ENCODE results near the gene CCDC149. TPM values are rescaled to one million over a fixed set of nuclear protein-coding genes. Genes with fewer than 3 reads are reported as not detected.

The CCDC149 gene
- total and polyA plus RNA-seq, 2 experiments from 2014 or later: 12.3 to 13.3 TPM

DNA sequence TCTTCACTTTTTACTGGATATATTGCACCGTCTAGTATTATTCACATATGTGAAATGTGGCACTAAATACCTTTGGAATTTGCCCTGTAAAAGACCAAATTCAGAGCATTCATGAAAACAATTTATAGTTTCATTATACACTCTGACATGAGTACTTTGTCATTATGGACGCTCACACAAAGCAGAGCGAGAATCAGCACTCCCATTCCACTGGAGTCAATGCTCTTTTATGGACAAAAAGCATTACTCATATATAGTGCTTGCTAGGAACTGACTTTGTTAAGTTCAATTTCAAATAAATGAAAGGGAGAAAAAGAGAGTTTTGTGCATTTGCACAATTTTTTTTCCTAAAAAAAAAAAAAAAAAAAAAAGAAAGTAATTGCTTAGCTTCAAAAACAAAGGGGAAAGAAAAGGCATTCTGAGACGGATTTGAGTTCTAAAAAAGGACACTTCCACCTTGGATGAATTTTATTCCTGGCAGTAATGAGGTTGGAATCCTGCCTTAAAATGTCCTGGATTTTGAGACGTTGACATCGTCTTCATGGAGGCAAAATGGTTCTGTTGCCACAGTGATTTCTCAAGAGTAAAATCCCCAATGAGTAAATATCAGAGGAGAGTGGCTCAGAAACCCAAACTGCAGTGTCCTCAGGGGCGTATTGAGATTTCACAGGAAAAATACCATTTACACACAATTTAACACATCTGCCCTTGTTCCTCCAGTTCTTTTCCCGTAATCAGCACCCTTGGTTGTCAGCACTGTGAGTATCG, 34.8 kb downstream of the CCDC149 start:
- Histone ChIP-seq H2AFZ (no peak overlapping the region), H4K20me1 (ENCODE audit: insufficient read depth, poor library complexity, severe bottlenecking) (no peaks in the 10 kb centered on the region), H3K27me3 (no peaks in the 10 kb centered on the region), H3K36me3 (replicated peaks; ENCODE audit: insufficient read depth, low read depth) (no peaks in the 10 kb centered on the region), H3K4me2 (no peak overlapping the region), H3K9me2 (replicated peaks; ENCODE audit: insufficient read depth) (no peaks in the 10 kb centered on the region), H3K4me1 (ENCODE audit: insufficient read depth) (no peaks in the 10 kb centered on the region), H3K4me3 (no peak overlapping the region), H3K9me3 (ENCODE audit: low read depth) (no peaks in the 10 kb centered on the region), H3K79me2 (no peaks in the 10 kb centered on the region), H3K27ac (no peak overlapping the region)
- DNase-seq (ENCODE audit: low spot score): no peak
- TF ChIP-seq EZH2phosphoT487 (IDR thresholded peaks at IDR 0.05; ENCODE audit: low read depth, severe bottlenecking, unreplicated experiment): no peak
- TF ChIP-seq EZH2 (IDR thresholded peaks at IDR 0.05; ENCODE audit: borderline replicate concordance): no peak
- WGBS (ENCODE audit: low lambda C conversion rate, missing lambda C conversion rate): 90% methylated on average over 9 of the region's 9 CpGs

GRCh38 chr4:24876431-24876830, 36.4 kb downstream of the CCDC149 start:
- DNase-seq (ENCODE audit: low spot score): no peak
- H3K4me2 ChIP-seq: no peak overlapping the region
- TF ChIP-seq EZH2 (IDR thresholded peaks at IDR 0.05; ENCODE audit: borderline replicate concordance) (no peak), EZH2phosphoT487 (IDR thresholded peaks at IDR 0.05; ENCODE audit: low read depth, severe bottlenecking, unreplicated experiment) (no peak)
- TF ChIP-seq, protein P1, sequence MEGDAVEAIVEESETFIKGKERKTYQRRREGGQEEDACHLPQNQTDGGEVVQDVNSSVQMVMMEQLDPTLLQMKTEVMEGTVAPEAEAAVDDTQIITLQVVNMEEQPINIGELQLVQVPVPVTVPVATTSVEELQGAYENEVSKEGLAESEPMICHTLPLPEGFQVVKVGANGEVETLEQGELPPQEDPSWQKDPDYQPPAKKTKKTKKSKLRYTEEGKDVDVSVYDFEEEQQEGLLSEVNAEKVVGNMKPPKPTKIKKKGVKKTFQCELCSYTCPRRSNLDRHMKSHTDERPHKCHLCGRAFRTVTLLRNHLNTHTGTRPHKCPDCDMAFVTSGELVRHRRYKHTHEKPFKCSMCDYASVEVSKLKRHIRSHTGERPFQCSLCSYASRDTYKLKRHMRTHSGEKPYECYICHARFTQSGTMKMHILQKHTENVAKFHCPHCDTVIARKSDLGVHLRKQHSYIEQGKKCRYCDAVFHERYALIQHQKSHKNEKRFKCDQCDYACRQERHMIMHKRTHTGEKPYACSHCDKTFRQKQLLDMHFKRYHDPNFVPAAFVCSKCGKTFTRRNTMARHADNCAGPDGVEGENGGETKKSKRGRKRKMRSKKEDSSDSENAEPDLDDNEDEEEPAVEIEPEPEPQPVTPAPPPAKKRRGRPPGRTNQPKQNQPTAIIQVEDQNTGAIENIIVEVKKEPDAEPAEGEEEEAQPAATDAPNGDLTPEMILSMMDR (IDR thresholded peaks at IDR 0.05; ENCODE audit: poor library complexity): no peak
- WGBS (ENCODE audit: low lambda C conversion rate, missing lambda C conversion rate): 78% methylated on average over 6 of the region's 6 CpGs
- H2AFZ ChIP-seq: no peak overlapping the region
- H3K9me2 ChIP-seq (replicated peaks; ENCODE audit: insufficient read depth): no peaks in the 10 kb centered on the region
- no peaks in the 10 kb centered on the region for H3K9me3 ChIP-seq (ENCODE audit: low read depth)
- no peaks in the 10 kb centered on the region for H3K36me3 ChIP-seq (replicated peaks; ENCODE audit: insufficient read depth, low read depth)
- no peaks in the 10 kb centered on the region for H3K27me3 ChIP-seq
- H3K4me1 ChIP-seq (ENCODE audit: insufficient read depth): no peaks in the 10 kb centered on the region
- no peak overlapping the region for H3K4me3 ChIP-seq
- H3K79me2 ChIP-seq: no peaks in the 10 kb centered on the region
- H3K27ac ChIP-seq: no peak overlapping the region
- H4K20me1 ChIP-seq (ENCODE audit: insufficient read depth, poor library complexity, severe bottlenecking): no peaks in the 10 kb centered on the region

GRCh38 chr4:24872720-24873119, 40.1 kb downstream of the CCDC149 start:
- H3K36me3 ChIP-seq (replicated peaks; ENCODE audit: insufficient read depth, low read depth): no peaks in the 10 kb centered on the region
- no peak for TF ChIP-seq EZH2phosphoT487 (IDR thresholded peaks at IDR 0.05; ENCODE audit: low read depth, severe bottlenecking, unreplicated experiment)
- TF ChIP-seq, protein P1 (IDR thresholded peaks at IDR 0.05; ENCODE audit: poor library complexity): no peak
- no peak for TF ChIP-seq EZH2 (IDR thresholded peaks at IDR 0.05; ENCODE audit: borderline replicate concordance)
- no peaks in the 10 kb centered on the region for H3K4me1 ChIP-seq (ENCODE audit: insufficient read depth)
- H3K9me2 ChIP-seq (replicated peaks; ENCODE audit: insufficient read depth): no peaks in the 10 kb centered on the region
- no peak for DNase-seq (ENCODE audit: low spot score)
- H3K79me2 ChIP-seq: no peaks in the 10 kb centered on the region
- no peak overlapping the region for H3K4me3 ChIP-seq
- no peaks in the 10 kb centered on the region for H4K20me1 ChIP-seq (ENCODE audit: insufficient read depth, poor library complexity, severe bottlenecking)
- 86% methylated on average over 2 of the region's 2 CpGs for WGBS (ENCODE audit: low lambda C conversion rate, missing lambda C conversion rate)
- H3K27ac ChIP-seq: no peak overlapping the region
- no peaks in the 10 kb centered on the region for H3K27me3 ChIP-seq
- H3K4me2 ChIP-seq: no peak overlapping the region
- H3K9me3 ChIP-seq (ENCODE audit: low read depth): no peaks in the 10 kb centered on the region
- H2AFZ ChIP-seq: no peak overlapping the region

DNA sequence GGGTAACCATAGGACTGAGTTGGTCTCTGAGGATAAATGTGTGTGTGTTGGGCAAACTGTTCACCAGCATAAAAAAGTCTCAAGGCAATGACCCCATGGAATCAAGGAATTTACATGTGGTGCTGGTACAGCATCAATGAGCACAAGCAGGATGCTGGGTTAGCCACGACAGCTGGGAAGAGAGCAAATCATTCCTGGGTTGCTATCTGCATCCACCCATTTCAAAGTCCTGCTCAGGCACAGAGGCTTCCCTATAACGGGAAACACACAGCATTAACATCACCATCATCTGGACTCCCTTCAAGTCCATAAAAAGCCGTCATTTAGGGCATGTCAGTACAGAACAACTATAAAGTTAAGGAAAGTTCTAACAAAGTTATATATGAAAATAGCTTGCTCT, 41.6 kb downstream of the CCDC149 start:
- no peak overlapping the region for H3K27ac ChIP-seq
- H3K9me3 ChIP-seq (ENCODE audit: low read depth): no peaks in the 10 kb centered on the region
- H3K4me2 ChIP-seq: no peak overlapping the region
- no peaks in the 10 kb centered on the region for H3K36me3 ChIP-seq (replicated peaks; ENCODE audit: insufficient read depth, low read depth)
- H2AFZ ChIP-seq: no peak overlapping the region
- DNase-seq (ENCODE audit: low spot score): no peak
- no peak overlapping the region for H3K4me3 ChIP-seq
- no peaks in the 10 kb centered on the region for H3K27me3 ChIP-seq
- H3K4me1 ChIP-seq (ENCODE audit: insufficient read depth): no peaks in the 10 kb centered on the region
- WGBS (ENCODE audit: low lambda C conversion rate, missing lambda C conversion rate): 72% methylated on average over 3 of the region's 3 CpGs
- no peaks in the 10 kb centered on the region for H3K9me2 ChIP-seq (replicated peaks; ENCODE audit: insufficient read depth)
- no peaks in the 10 kb centered on the region for H3K79me2 ChIP-seq
- H4K20me1 ChIP-seq (ENCODE audit: insufficient read depth, poor library complexity, severe bottlenecking): no peaks in the 10 kb centered on the region
- TF ChIP-seq, protein P1 (IDR thresholded peaks at IDR 0.05; ENCODE audit: poor library complexity): no peak
- TF ChIP-seq EZH2 (IDR thresholded peaks at IDR 0.05; ENCODE audit: borderline replicate concordance) (no peak), EZH2phosphoT487 (IDR thresholded peaks at IDR 0.05; ENCODE audit: low read depth, severe bottlenecking, unreplicated experiment) (no peak)
